ENCODE measurements around the gene CRYBG1.

The CRYBG1 gene

DNA sequence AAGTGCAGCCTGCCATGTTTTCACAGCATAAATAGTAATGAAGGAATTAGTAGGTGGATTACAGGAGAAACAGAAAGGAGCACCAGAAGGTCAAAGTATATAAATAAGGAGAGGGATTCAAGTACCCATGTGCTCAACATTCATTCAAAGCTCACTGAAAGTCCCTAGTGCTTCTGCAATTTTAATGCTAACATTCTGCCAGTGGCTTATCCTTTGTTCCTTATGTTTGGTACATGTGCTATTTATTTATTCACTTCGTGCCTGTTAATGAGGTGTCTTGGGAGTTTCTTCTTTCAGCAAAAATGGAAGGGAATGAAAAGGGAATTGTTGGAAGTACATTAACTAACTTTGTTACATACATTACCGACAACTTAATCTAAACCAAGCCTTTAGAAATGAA lies 105.7 kb downstream of the CRYBG1 start:
- DNase-seq: no peak

DNA sequence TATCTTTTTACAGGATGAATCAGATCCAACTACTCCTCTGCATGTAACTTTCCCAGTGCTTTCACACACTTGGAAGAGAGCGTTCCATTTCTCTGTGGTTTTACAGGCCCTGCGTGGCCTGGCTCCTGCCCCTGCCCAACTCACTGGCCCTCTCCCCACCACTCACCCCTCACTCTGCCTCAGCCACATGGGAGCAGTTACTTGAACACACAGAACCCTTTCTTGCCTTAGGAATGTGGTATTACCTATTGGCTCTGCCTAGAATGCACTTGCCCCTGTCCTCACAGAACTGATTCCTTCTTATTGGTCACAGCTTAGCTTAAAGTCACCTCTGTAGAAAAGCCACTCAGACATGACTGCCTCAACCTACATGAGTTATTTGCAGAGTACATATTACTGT lies 108.4 kb downstream of the CRYBG1 start:
- no peak for DNase-seq

DNA sequence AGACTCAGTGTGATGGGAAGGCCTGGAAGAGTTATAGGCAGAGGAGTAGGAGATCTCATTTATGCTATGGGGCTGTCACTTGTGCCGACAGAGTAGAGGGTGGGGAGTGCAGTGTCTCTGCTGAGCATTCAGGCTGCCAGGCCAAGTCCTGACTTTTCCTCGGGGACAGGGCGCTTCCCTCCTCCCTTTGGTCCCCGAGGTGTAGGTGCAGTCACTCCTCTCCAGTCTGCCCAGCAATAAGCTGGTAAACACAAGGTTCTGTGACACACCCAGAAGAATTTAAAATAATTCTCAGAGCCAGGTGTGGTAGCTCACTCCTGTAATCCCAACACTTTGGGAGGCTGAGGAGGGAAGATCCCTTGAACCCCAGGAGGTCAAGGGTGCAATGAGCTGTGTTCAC lies 109.4 kb downstream of the CRYBG1 start:
- no peak for DNase-seq

DNA sequence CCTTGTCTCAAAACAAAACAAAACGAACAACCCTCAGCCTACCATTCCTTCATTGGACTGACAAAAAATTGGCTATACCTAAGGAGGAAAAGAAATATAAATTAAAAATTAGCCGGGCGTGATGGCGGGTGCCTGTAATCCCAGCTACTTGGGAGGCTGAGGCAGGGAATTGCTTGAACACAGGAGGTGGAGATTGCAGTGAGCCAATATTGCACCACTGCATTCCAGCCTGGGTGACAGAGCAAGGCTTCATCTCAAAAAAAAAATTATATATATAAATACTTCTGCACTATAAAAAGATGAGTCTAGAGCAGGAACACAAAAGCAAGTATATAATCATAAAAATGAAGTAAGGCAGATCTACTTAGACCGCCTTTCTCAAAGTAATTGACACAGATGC lies 109.8 kb downstream of the CRYBG1 start:
- no peak for DNase-seq

DNA sequence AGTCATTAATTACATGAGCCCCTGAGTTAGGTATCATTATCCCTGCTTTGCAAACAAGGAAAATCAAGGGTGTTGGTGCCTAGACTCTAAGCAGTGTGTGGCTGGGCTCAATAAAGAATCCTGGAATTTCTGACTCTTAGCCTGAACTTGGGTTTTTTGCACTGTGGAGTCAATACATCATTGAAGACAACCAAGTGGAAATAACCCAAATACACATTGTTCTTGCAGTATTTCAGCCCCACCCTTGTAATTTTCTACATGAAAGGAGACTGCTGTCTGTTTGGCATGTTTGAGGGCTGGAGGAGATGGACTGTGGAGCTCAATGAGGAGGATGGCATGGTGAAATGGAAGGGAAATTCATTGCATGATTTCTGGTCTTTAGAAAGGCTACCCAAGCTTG lies 110.3 kb downstream of the CRYBG1 start:
- DNase-seq: no peak

DNA sequence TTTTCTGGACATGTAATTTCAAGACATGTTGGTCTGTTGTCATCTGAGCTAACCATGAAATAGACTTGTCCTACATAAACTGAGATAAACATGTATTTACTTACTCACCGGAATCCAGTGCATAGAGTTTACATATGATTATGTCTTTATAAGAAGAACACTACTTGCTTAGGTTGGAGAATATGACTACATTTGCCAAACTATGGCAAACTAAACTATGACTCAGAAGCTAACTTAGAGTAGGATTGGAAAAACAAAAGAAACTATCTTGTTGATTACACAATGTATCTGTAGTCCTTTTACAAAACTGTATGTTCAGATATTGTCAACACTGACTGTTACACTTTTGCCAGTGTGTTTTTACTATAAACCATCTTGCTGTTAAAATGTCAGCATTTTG lies 113.3 kb downstream of the CRYBG1 start:
- peak; percentile 15 for DNase-seq

DNA sequence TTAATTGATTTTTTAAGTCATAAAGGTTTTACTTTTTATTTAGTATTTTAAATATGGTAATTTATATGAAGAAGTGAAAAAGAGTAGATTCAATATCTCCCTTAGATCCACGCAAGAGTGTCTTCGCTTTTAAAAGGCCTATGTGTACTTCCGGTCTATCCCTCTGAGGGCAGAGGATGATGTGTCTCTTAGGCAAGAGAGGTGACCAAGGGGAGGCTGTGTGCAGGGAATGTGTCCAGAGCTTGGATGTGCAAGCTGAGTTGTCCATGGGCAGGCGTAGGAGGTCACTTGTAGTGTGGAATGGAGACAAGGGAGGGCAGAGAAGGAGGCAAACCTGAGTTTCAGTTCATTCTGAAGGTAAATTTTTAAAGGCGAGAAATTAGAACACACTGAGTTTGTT lies 113.9 kb downstream of the CRYBG1 start:
- DNase-seq: no peak

DNA sequence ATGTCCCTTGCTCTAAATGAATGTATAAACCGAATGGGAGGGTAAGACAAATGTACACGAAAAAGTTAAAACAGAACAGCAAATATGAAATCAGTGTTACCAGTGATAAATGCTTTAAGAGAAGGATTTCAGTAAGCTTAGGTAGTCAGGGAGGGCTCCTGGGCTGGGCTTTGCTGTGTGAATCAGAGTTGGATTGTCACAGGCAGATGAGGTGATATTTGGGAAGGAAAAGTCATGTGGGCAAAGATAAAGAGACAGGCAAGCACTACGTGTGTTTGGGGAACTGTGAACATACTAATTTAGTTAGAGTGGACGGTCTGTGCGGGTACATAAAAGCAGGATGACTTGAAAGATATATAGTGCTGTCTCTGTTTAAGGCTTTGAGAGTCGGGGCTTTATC lies 114.8 kb downstream of the CRYBG1 start:
- no peak for DNase-seq

DNA sequence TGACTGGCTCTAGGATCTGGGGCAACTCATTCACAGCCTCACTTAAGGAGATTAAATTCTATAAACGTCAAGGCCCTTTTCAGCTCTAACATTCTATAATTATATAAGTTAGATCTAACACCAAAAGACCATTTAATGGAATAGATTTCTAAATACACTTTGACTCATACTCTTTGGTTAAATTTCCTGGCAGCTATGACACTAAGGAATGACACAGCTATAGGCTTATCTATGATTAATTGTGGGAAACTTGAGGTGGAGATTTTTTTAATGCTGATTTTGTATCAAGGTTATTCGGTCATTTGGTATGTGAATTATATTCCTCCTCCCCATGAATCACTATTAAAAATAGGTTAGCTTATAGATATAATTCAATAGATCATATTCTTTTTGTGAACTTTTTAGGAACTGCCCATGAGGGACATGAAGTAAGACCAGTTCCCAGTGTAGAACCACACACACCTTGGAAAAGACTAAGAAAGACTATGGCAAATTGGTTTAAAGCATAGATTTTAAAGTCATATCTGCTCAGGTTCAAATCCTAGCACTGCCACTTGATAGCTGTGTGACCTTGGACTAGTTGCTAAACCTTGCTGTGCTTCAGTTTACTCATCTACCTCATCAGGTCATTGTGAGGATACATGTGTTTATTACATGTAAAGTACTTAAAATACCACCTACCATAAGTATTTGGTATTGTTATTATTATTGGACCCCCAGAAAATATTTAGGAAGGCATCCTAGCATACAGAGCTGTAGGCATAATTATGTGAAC lies 116.0 kb downstream of the CRYBG1 start:
- DNase-seq: no peak

DNA sequence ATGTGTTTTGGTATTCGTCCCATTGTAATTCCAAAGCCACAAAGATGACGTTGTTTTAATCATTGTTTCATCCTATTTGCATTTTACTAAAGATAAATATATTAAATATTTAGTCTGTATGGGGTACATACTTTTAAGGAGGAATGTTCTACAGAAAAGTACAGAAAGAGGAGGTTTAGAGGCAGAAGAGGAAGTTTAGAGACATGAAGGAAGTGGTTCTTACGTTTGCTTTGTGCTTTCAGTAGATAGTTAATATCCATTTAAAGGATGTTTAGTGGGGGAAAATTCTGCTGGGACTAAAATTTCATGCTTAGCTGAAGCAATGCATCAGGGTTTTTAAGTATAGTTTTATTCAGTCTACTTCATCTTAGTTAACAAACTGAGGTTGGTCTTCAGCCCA lies 116.6 kb downstream of the CRYBG1 start:
- DNase-seq: no peak

DNA sequence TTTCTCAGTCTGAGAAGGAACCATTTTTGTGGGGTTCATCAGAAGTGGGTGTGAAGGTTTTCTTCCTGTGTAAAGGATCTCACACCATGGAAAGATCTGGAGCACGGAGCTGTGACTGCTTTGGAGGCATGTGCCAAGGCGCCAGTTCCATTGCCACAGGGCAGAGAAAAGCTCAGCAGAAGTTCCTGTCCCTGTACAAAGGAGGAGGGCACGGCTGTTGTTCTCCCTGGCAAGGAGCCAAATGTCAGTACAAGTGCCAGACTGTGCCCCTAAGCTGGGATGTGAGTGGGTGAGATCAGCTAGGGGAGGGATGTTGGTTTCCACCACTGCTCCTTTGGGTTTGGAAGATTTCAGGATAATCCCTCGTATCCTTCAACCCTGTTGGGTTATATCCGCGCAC lies 117.3 kb downstream of the CRYBG1 start:
- DNase-seq: no peak

DNA sequence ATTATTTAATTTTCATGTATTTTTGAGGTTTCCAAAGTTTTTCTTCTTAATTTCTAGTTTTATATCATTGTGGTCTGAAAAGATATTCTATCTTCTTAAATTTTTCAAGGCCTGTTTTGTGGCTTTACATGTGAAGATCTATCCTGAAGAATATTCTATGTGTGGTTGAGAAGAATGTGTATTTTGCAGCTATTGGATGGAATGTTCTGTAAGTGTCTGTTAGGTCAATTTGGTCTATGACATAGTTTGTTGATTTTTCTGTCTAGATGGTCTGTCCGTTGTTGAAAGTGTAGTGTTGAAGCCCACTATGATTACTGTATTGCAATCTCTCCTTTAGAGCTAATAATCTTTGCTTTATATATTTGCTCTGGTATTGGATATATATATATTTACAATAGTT lies 125.7 kb downstream of the CRYBG1 start:
- no peak for DNase-seq

DNA sequence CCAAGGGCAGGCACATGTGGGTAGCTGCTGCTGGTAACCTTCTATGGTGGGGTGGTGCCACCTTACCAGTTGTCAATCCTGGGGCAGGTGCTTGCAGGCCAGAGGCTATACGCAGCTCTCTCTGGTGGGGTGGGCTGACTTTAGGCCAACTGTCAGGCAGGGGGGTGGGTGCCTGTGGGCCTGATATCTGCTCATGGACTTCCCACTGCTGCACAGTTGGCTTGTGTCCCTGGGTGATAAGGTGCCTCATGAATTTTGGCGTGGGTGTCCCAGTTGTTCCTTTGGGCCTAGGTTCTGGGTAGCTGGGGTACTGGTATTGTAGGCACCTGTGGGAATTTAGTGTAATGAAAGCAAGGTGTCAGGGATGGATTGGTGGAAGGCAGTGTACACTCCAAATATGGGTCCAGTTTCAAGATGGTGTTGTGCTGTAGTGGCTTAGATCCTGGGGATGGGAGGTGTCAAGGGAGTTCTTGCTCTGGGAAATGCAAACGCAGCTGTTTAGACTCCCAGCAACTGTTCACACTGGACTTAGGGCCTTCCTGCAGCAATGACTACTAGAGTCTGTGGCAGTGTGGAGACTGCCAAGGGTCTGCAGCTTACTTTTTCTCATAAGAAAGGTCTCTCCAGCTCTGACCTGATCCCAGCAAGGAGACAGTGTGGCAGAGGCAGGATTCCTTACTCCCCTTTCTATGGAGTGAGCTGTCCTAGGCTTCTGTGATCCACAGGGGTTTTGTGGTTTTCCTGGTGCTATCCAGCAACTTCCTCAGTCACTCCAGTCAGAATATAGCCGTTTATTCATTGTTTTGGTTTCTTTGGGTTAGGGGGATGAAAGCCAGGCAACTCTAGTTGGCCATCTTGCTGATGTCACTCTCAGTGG lies 128.2 kb downstream of the CRYBG1 start:
- DNase-seq: no peak

DNA sequence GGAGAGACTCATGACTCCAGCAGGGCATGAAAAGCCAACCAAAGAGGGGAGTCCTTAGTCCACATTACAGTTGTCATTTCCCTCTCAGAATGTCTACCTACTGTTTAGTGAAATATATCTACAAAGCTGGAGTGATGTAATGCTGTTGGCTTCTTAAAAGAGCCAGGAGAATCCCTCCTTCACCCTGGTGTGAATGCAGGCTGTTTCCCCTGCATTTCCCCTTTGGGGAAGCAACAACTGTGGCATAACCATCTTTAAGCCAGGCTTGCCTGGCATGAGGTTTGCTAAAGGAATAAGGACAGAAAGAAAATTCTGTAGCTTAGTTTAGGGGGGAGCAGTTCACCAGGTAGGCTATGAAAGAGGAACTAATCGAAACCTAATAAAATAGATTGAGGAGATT lies 129.5 kb downstream of the CRYBG1 start:
- DNase-seq: no peak

DNA sequence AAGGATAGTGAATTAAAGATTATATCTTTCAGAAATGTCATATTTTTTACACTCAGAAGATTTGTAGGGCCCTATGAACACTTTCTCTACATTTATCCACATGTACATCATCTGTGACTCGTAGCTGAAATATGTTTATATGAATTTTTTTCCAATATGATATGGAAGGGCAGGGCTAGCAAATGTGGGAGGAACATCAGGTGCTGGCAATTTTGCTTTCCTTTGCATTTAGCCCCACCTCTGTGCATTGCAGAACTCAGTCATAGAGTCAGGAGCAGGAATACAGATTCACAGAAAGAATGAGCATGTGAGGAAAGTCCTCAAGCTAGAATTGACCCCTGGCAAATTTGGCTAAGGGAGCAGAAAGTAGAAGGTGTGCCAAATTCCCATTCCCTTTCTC lies 129.9 kb downstream of the CRYBG1 start:
- no peak for DNase-seq

DNA sequence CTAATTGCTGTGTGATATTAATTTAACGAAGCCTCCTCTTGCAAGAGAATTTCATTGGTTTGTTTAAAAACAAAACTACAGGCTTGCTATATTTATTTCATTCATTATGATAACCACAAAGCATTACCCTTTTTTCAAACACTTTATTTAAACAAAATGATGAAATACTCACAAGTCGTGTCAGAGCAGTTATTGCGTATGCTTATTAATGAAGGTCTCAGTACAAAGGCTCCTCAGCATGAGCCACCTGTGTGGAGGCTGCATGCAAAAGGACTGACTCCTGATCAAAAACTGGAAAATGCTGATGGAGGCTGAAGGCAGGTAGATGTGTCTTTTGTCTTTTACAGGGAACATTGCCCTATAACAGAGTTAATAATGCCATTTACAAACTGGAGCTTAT lies 130.5 kb downstream of the CRYBG1 start:
- DNase-seq: no peak

DNA sequence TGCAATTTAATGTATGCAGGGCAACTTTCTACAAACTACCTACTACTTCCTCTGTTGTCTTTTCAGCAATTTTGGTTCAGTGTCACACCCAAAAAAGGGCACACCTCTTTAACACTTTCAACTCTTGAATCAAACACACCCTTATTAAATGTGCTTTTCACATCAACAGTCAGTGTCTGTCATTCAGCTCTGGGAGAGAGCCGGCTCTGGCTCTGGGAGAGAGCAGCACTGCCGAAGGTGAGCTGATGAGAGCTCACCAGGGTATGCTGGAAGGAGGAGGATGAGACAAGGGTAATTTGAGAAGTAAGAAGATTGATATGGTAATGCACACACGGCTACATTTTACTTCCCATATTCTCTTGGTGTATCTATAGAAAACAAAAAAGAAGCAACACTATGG lies 134.5 kb downstream of the CRYBG1 start:
- DNase-seq: no peak

DNA sequence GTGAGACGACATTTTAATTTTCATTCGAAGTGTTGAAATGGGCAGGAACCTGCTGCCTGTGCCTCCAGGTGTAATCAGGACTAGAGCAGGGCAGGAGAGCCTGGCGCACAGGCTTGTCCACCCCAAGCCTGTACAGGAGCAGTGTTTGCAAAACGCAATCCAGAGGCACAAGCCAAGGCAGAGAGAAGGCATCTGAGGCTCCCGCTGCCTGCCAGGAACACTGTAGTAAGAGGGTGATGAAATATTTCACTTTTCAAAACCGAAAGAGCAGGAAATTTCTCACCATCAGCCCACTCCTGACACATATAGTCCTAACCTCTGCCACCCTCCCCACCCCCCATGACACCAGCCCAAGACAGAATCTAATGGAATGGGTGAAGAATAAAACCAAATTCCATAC lies 136.3 kb downstream of the CRYBG1 start:
- no peak for DNase-seq

DNA sequence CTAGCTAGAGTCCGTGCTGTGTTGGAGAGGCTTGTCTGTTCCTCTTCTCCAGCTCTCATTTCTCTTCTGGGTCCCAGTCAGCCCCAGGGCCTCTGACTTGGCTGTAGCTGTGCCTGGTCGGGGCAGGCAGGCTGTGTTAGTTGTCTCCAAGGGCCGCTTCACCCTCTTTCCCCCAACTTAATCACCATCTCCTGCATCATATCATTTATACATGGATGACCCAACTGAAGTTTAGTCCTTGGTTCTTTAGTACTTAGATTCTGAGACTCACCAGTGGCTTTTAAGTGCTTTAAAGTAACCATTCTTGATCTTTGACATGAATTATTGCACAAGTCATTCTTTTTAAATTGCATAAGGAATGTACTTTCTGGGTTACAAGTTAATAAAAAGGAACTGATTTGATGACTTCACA lies 141.4 kb downstream of the CRYBG1 start:
- DNase-seq: no peak

DNA sequence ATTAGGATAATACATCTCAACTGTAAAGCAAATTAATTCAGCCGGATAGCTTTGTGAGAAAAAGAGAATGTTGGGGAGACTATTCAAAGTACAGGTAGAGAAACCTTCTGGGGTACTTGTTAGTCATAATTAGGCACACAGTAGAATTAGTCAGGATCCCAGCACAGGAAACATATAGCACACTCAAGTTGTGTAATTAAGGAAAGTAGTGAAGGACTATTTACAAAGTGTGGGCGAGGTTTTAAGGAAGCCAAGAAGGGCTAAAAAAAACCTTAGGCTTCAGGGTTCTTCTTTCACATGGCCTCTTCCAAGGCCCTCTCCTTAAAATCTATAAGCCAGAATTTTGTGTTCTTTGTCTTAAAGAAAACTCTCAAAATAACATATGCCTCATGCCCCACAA lies 142.0 kb downstream of the CRYBG1 start:
- no peak for DNase-seq

DNA sequence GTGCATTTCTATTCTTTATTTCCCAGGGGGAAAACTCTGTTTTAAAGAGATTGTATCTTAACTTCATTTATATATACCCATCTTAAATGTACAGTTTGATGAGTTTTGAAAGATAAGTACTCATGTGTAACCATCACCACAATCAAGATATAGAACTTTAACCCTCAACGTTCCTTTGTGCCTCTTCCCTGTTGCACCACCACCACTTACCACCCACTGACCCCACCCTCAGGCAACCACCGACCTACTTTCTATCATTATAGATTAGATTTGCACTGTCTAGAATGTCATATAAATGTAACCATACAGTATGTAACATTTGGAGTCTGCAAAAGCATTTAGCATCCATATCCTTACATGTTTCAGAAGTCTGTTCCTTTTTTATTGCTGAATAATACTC lies 147.8 kb downstream of the CRYBG1 start:
- DNase-seq: no peak

DNA sequence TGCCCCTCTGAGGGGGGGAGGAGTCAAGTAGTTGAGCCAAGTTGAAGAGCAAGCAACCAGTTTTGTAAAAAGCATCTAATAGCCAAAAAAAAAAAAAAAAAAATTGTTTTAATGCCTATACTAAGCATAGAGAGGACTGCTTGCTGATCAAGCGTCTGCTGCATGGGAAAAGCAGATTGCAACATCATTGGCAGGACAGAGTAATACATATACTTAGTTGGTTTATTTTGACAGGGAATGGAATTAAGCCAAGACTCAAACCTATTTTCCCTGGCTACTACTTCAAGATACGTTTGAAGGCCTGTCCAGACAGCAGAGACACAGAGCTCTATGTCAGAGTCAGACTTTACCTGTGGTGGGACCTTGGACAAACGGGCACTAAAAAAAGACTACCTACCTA lies 148.3 kb downstream of the CRYBG1 start:
- no peak for DNase-seq

DNA sequence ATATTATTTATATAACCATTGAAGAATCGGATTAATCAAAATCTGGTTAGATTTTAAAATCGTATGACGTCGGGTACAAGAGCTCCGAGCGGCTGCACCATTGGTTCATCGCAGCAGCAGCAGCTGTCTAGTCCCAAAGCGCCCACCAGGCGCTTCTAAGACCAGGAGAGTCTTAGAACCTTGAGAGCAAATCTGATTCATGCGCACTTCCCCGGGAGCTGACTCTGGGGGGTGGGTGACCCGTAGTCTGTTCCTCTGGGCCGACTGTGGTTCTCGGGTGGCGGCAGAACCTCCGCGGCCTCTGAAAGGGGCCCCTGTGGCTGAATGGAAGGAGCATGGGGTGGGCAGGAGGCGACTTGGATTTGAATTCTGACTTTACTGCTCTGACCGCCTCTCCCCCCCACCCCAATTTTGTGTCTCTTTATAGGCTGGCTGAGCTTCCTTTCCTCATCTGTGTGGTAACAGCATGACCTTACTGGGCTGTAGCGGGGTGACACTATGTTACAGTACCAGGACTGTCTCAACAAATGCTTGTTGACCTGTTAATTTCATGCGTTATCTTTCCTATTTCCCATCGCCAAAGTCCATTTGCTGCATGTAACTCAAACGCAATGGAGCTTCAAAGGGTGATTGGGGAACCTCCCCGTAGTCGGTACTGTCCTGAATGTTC lies 149.0 kb downstream of the CRYBG1 start:
- DNase-seq: no peak
